T follicular helper cell (primary cell): Measurements from ENCODE around the gene ZCCHC8.
A peak's percentile ranks its signal among the peaks of the same experiment; 100 is the strongest.
"Not testable (repeated sequence)": the region's sequence is repeated elsewhere in the genome, so short reads cannot be mapped to it uniquely, and the experiment has no call there.

Experiments used
- DNase-seq: peaks from one replicate; pipeline ENCODE4 v3.0.0-alpha.2; 2020; ENCODE audit warnings: low read depth
- total RNA-seq, 2 experiments: gene quantifications; one replicate each; lab custom pipeline; 2026; lab: John Stamatoyannopoulos, UW

ZCCHC8 gene
- 81.5 to 92.1 reads per million in 2 experiments for total RNA-seq

DNA sequence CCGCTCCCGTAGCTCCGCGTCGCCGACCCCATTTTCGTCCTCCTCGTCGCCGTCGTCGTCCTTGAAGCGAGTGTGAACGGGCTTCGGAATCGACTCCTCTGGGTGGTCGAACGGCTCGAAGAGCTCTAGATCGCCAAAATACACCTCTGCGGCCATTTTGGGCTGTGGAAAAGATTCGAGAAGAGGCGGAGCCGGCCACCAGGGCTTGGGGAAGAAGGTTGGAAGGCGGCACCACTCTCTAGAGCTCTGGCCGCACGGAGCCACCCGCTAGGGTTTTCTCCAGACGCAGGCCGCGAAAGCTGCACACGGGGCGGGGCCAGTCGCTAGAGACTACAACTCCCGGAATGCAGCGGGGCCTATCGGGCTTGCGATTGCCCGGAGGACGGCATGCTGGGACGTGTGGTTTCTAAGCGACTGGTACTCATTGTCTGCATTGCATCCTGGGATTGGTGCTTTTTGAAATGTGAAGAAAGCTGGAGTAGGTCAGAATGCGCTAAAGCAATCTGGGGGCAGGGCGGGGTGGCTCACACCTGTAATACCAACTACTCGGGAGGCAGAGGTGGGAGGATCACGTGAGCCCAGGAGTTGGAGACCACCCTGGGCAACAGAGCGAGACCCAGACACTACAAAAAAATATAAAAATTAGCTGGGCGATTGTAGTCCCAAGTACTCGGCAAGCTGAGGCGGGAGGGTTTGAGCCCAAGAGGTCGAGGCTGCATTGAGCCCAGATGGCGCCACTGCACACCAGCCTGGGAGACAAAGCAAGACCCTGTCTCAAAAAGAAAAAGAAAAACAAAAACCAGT is at the start of gene ZCCHC8:
ZCCHC8 (minus strand) TSS at position 248 of the 804 bp plus-strand sequence; CDS start at position 156, 92 bp downstream.
- peak; percentile 95 for DNase-seq

GRCh38 chr12:122547330-122547729 is 46.6 kb upstream of the ZCCHC8 start:
- DNase-seq = no peak

DNA sequence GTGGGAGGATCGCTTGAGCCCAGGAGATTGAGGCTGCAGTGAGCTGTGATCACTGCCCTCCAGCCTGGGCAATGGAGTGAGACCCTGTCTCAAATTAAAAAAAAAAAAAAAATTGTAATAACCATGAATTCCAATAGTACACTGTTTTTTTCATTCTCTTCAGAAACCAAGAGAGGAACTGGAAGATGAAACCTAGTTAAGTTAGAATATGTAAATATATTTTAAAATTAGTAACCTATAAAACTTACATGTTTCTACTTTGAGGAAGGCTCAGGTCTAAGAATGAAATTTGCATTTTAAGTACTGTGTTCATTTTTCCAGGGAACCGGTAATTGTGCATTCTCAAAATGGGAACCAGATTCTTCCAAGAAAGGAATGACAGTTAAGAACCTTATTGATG is 45.1 kb upstream of the ZCCHC8 start:
- no peak for DNase-seq

GRCh38 chr12:122544537-122544936 is 43.8 kb upstream of the ZCCHC8 start:
- DNase-seq = no peak

- DNase-seq = no peak
Measured at GRCh38 chr12:122538496-122538895, 37.8 kb upstream of the ZCCHC8 start.

DNA sequence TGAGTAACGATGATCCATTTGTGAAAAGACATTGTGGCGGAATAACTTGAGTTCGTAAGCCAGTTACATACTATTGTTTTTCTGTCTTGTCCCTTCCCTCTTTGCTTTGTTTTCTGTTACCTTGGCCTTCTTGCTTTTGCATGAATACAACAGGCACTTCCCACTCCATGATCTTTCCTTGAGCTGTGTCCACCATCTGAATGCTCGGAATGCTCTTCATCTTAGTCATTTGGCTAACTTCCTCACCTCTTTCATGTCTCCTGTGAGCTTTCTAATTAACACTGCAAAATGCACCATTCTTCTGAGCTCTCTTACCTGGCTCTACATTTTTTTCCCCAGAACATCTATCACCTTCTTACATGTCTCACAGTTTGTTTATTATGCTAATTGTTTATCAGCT is 36.3 kb upstream of the ZCCHC8 start:
- no peak for DNase-seq

- no peak for DNase-seq
Measured at GRCh38 chr12:122533856-122534255, 33.1 kb upstream of the ZCCHC8 start.

DNA sequence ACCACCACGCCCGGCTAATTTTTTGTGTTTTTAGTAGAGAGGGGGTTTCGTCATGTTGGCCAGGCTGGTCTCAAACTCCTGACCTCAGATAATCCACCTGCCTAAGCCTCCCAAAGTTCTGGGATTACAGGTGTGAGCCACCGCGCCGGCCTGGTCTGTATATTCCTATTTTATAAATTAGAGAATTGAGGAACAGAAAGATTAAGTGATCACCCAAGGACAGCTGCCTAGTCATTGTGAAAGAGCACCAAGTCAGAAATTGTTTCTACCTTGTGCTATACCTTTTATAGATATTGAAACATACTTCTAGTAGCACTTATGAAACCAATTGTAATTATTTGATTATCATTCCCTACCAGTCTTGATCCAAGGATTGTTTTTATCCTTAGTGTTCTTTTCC is 28.3 kb upstream of the ZCCHC8 start:
- no peak for DNase-seq

- DNase-seq = no peak
Measured at GRCh38 chr12:122528582-122528981, 27.9 kb upstream of the ZCCHC8 start.

DNA sequence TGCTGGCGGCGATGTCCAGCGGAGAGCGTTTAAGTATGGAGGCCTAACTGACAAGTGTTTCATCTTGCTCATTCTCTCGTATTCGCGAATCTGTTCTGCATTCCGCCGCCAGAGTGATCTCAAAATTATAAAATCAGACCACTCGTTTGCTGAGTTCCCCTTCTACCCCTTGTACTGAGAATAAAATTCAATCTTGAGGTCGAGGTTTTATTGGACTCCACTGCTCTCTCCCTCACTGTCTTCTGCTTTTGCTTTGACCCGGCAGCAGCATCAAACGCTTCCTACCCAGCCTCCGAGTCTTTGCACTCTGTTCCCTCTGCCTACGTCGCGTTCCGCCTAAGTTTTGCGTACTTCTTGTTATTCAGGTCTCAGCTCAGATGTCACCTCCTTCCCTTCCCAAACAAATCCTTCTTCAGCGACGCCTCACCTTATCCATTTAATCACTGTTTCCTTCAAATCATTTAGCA is 26.8 kb upstream of the ZCCHC8 start:
- peak; percentile 9 for DNase-seq

GRCh38 chr12:122526683-122527477 is 26.1 kb upstream of the ZCCHC8 start, which contains the start of the genes KNTC1 and RSRC2:
TSS of gene KNTC1 (plus strand) at chr12:122527249. CDS start at chr12:122530064, 2,815 bp downstream.
TSS of gene RSRC2 (minus strand) at chr12:122526936. CDS start at chr12:122526853, 83 bp downstream.
- DNase-seq = peak; percentile 98

- DNase-seq = no peak
Measured at GRCh38 chr12:122523846-122524718, 23.4 kb upstream of the ZCCHC8 start.

GRCh38 chr12:122523280-122523679 is 22.5 kb upstream of the ZCCHC8 start:
- no peak for DNase-seq

- DNase-seq = no peak
Measured at GRCh38 chr12:122520676-122521075, 19.9 kb upstream of the ZCCHC8 start.

DNA sequence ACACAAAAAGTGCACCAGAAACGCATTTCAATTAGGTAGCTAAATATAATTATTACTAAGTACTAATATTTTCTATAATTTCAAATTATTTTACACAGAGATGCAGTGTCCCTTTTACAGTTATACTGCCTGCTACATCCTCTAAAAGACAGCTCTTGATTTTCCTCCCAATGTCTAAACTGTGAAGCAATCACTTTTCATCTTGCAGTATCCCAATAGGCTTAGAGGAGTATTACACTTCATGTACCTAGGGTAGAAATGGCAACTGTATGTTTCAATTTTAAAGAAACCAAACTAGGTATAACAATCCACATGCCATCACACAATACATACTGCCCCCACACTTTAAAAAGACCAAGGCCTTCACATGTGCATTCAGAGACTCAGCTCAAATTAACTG is 18.7 kb upstream of the ZCCHC8 start:
- DNase-seq = no peak

DNA sequence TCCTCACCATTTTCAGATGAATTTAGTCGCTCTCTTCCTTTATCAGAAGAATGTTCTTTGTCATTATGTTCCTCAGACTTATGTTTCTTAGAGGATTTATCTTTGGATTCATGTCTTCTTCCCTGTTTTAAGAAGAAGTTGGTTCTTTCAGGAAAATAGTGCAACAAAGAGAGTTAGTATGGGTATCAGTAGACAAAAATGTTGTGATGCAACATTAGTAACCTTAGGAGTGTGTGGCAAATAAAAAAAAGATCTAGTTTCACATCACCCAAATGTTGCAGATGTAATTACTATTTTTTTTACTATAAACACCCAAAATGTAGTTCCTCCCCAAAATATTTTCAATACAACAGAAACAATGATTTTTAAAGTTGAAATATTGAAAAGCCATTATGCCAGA is 18.2 kb upstream of the ZCCHC8 start:
- DNase-seq = no peak

GRCh38 chr12:122517877-122518276 is 17.1 kb upstream of the ZCCHC8 start:
- no peak for DNase-seq

DNA sequence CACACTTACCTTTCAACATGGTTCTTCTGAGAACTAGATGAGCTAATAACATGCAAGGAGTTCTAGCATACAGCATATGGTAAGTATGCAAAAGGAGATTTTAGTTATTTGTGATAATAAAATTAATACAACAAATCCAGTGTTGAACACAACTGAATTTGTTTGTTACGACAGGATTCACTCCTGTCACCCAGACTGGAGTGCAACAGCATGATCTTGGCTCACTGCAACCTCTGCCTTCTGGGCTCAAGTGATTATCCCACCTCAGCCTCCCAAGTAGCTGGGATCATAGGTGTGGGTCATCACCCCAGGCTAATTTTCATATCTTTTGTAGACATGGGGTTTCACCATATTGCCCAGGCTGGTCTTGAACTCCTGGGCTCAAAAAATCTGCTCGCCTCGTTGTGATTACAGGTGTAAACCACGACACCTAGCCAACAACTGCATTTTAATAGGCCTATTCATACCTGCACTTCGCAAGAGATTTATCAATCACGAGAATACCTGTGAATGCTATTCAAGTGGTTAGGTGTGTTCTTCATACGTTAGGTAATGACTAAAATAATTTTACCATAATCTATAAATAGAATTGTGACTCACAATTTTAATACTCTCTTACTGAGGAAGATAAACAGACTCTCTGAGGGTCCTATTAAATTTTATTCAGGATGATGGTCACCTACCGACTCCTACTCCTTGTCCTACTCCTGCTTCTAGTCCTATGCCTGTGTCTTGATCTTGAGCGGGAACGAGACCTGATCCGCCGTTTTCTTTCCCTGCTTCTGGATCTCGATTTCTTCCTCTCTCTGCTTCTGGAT is 16.0 kb upstream of the ZCCHC8 start:
- no peak for DNase-seq

DNA sequence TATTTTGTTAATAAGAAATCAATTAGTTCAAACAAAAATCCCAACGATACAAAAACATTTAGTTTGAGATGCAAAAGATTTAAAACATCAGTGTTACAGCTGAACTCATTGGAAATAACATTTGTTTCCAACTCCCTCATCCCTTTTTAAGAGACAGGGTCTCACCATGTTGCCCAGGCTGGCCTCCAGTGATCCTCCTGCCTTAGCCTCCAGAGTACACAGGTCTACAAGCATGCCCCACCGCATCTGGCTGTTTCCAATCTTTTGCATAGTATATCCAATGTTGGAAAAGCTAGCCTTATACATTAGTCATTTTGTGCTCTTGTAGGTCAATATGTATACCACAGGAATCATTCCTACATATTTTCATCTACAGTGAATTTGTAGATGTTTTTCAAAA is 14.5 kb upstream of the ZCCHC8 start:
- no peak for DNase-seq

GRCh38 chr12:122513660-122514059 is 12.9 kb upstream of the ZCCHC8 start:
- no peak for DNase-seq

DNA sequence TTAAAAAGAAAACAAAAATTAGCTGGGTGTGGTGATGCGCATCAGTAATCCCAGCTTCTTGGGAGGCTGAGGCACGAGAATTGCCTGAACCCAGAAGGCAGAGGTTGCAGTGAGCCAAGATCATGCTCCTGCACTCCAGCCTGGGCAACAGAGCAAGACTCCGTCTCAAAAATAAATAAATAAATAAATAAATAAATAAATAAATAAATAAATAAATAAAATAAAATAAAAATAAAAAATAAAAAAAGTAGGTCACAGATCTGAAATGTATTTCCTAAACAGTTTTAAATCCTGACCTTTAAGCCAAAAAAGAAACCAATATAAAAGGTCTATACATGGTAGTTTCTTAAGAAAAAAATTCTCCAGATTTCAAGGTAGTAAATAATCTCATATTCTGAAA is 12.3 kb upstream of the ZCCHC8 start:
- not testable (repeated sequence) for DNase-seq
